Activated CD4-positive, CD25-positive, alpha-beta regulatory T cell treated with anti-CD3 and anti-CD28 coated beads, Interleukin-2, amount 50 U/mL, for 72 hours (primary cell): ENCODE measurements around the gene TMPRSS9.
"Not testable (repeated sequence)": the region's sequence is repeated elsewhere in the genome, so short reads cannot be mapped to it uniquely, and the experiment has no call there.

Experiments
- DNase-seq: peaks from one replicate; pipeline ENCODE4 v3.0.0; 2021

TMPRSS9 gene

GRCh38 chr19:2443116-2443784 lies 83.2 kb downstream of the TMPRSS9 start:
- DNase-seq: no peak

- DNase-seq: no peak
Measured at GRCh38 chr19:2443785-2444182, 83.7 kb downstream of the TMPRSS9 start.

GRCh38 chr19:2444251-2445002 lies 84.4 kb downstream of the TMPRSS9 start:
- no peak for DNase-seq

GRCh38 chr19:2446381-2446780 lies 86.3 kb downstream of the TMPRSS9 start:
- no peak for DNase-seq

- DNase-seq: no peak
Measured at GRCh38 chr19:2449019-2449418, 89.0 kb downstream of the TMPRSS9 start.

- DNase-seq: no peak
Measured at GRCh38 chr19:2451138-2451537, 91.1 kb downstream of the TMPRSS9 start.

GRCh38 chr19:2451741-2452140 lies 91.7 kb downstream of the TMPRSS9 start:
- no peak for DNase-seq

GRCh38 chr19:2453431-2454025 lies 93.5 kb downstream of the TMPRSS9 start:
- no peak for DNase-seq

- no peak for DNase-seq
Measured at GRCh38 chr19:2454199-2454961, 94.3 kb downstream of the TMPRSS9 start.

GRCh38 chr19:2454962-2455850 lies 95.1 kb downstream of the TMPRSS9 start:
- no peak for DNase-seq

GRCh38 chr19:2455851-2456570 lies 95.9 kb downstream of the TMPRSS9 start:
- peak; percentile 64 for DNase-seq

GRCh38 chr19:2457394-2458037 lies 97.5 kb downstream of the TMPRSS9 start:
- DNase-seq: no peak

- DNase-seq: no peak
Measured at GRCh38 chr19:2458054-2458453, 98.0 kb downstream of the TMPRSS9 start.

GRCh38 chr19:2458776-2459175 lies 98.7 kb downstream of the TMPRSS9 start:
- not testable (repeated sequence) for DNase-seq

- no peak for DNase-seq
Measured at GRCh38 chr19:2460245-2460644, 100.2 kb downstream of the TMPRSS9 start.

GRCh38 chr19:2461751-2462634 lies 101.9 kb downstream of the TMPRSS9 start:
- peak; percentile 65 for DNase-seq

GRCh38 chr19:2462635-2463421 lies 102.8 kb downstream of the TMPRSS9 start:
- no peak for DNase-seq

GRCh38 chr19:2463694-2464093 lies 103.6 kb downstream of the TMPRSS9 start:
- DNase-seq: not testable (repeated sequence)

GRCh38 chr19:2464389-2464788 lies 104.3 kb downstream of the TMPRSS9 start:
- no peak for DNase-seq
